ENCODE results near the gene ZC3H10.

The ZC3H10 gene

GRCh38 chr12:56162468-56163290 lies 44.6 kb downstream of the ZC3H10 start:
- TF ChIP-seq CTCF (IDR thresholded peaks at IDR 0.05; ENCODE audit: extremely low read depth, insufficient read depth, missing control alignments): no peak
- no peak for DNase-seq (ENCODE audit: low spot score)
- in situ Hi-C loops (cut with MboI; ENCODE audit: low pct_unique_long_range_greater_than_20kb, low sequenced_read_pairs, unreplicated experiment): no loop called here

- in situ Hi-C loops (cut with MboI; ENCODE audit: low pct_unique_long_range_greater_than_20kb, low sequenced_read_pairs, unreplicated experiment): no loop called here
- no peak for TF ChIP-seq CTCF (IDR thresholded peaks at IDR 0.05; ENCODE audit: extremely low read depth, insufficient read depth, missing control alignments)
- DNase-seq (ENCODE audit: low spot score): no peak
Observed at GRCh38 chr12:56163533-56164344, 45.7 kb downstream of the ZC3H10 start.

- TF ChIP-seq CTCF (IDR thresholded peaks at IDR 0.05; ENCODE audit: extremely low read depth, insufficient read depth, missing control alignments): no peak
- no peak for DNase-seq (ENCODE audit: low spot score)
- in situ Hi-C loops (cut with MboI; ENCODE audit: low pct_unique_long_range_greater_than_20kb, low sequenced_read_pairs, unreplicated experiment): no loop called here
Observed at GRCh38 chr12:56164345-56164729, 46.3 kb downstream of the ZC3H10 start.

GRCh38 chr12:56165369-56165768 lies 47.3 kb downstream of the ZC3H10 start:
- TF ChIP-seq CTCF (IDR thresholded peaks at IDR 0.05; ENCODE audit: extremely low read depth, insufficient read depth, missing control alignments): no peak
- in situ Hi-C loops (cut with MboI; ENCODE audit: low pct_unique_long_range_greater_than_20kb, low sequenced_read_pairs, unreplicated experiment): no loop called here
- DNase-seq (ENCODE audit: low spot score): no peak

- no peak for TF ChIP-seq CTCF (IDR thresholded peaks at IDR 0.05; ENCODE audit: extremely low read depth, insufficient read depth, missing control alignments)
- no peak for DNase-seq (ENCODE audit: low spot score)
- in situ Hi-C loops (cut with MboI; ENCODE audit: low pct_unique_long_range_greater_than_20kb, low sequenced_read_pairs, unreplicated experiment): no loop called here
Observed at GRCh38 chr12:56169229-56169759, 51.2 kb downstream of the ZC3H10 start.

- in situ Hi-C loops (cut with MboI; ENCODE audit: low pct_unique_long_range_greater_than_20kb, low sequenced_read_pairs, unreplicated experiment): no loop called here
Observed at GRCh38 chr12:56172839-56173238, 54.8 kb downstream of the ZC3H10 start.

More at GRCh38 chr12:56172839-56173238, 54.8 kb downstream of the ZC3H10 start:
- no peak for DNase-seq (ENCODE audit: low spot score)
- no peak for TF ChIP-seq CTCF (IDR thresholded peaks at IDR 0.05; ENCODE audit: extremely low read depth, insufficient read depth, missing control alignments)

Data from GM13977 (cell line).